K562 treated with DMSO at 1 percent for 48 hours (cell line): ENCODE data around the gene CXCL5. TPM values are rescaled to one million over a fixed set of nuclear protein-coding genes. Genes with fewer than 3 reads are reported as not detected.

Source experiments
- total RNA-seq: library from RNA; unstranded; fragments of 300-600 nt; gene quantifications from 2 replicates; pipeline ENCODE4 v1.2.3, GENCODE V29; 2022; ENCODE audit warnings: low replicate concordance; ENCODE audit errors: extremely low read depth

Gene CXCL5
- total RNA-seq = not detected in 2 replicates

DNA sequence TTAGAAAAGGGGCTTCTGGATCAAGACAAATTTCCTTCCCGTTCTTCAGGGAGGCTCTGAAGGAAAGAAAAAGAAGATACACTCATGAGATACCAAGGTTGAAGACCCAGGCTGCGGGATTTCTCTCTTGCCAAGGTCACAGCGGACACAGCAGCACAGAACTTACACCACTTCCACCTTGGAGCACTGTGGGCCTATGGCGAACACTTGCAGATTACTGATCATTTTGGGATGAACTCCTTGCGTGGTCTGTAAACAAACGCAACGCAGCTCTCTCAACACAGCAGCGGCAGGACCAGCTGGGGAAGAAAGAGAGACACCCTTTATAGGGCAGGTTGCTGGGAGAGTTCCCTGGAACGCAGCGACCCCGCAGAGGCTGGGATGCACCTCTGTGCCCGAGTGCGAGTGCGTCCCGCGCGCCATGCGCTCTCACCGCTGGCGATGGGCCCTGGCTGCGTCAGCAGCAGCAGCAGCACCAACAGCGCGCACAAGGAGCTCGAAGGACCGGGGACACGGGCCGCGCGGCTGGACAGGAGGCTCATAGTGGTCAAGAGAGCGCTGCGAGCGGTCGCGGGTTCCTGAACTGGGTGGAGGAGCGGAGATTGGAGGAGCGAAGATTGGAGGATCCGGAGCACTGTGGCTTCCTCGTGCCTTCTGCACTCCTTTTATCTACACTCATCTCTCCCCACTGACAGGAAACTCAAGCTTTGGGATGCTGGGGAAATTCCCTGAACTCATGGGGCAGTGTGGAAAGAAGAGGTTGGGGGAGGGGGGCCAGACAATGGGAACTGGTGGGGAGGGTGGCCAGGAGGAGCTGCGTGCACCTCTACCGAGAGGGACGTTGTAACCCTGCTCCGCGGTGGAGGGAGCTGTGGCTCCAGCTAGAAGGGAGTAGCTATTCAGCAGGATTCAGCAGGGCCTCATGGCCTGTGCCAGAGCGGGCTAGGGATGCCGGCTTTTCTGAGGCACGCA, at the start of gene CXCL5:
CXCL5 (minus strand) TSS at position 638 of the 972 bp plus-strand sequence; CDS start at position 542, 96 bp downstream.

DNA sequence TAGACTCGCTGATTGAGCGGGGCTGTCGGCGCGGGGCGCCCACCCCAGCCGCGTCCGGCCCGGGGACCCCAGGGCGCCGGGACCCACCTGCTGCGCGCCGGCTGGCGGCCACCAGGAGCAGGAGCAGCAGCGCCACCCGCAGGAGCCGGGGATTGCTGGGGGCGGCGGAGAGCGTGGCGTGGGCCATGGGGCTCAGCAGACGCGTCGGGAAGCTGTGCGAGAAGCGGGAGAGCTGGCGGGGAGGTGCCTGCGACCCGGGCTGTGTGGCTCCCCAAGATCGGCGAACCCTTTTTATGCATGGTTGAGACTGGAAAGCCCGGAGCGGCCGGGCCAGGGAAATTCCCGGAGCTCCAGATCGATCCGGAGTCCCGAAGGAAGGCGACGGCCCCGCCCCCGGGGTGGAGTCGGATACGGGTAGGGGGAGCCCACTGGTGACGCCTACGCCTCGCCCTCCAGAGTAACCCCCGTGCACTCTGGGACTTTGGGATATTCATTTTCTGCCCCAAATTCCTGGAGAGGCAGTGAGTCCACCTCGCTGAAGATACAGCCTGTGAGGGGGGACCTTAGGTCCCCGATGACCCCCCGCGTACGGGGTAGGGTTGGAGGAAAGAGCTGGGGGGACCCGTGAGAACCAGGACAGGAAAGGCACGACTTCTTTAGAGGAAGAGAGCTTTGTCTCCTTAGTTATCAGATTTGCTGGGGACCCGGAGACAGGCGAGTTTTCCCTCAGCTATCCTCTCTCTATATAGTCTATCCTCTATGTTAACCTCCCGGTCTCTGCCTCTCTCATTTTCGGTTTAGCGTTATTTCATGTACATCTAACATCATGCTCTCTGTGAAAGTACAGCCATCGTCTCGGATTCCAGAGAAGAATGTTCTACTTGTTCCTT, 40.2 kb upstream of the CXCL5 start, which contains the start of gene CXCL3:
CXCL3 (minus strand) TSS at position 265 of the 890 bp plus-strand sequence; CDS start at position 187, 78 bp downstream.

DNA sequence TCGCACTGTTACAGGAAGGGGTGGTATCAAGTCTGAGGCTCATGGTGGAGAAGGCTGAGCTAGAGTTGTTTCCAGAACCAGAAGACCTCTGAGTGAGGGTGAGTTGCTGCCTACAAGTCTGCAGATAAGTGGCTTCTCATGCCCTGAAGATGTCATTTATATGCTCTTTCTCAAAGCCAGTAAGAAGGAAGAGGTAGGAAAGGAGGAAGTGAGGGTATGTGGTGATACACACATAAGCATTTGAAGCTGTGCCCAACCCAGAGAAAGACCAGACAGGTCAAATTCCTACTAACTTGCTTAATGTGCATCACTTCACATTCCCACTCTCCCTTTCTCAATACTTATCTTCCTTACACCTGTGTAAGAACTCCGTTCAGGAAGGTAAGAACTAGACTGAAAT, 10.4 kb downstream of the CXCL5 start, which contains the start of gene PPBP:
PPBP (minus strand) TSS at position 130 of the 400 bp plus-strand sequence; CDS start at position 43, 87 bp downstream.

Other genes starting within 250 kb of the CXCL5 start
- not detected in 2 replicates for gene CXCL6, start 162.0 kb downstream of the CXCL5 start, total RNA-seq
- not detected in 2 replicates for gene PF4V1, start 145.4 kb downstream of the CXCL5 start, total RNA-seq
- not detected in 2 replicates for gene CXCL1, start 129.3 kb downstream of the CXCL5 start, total RNA-seq
- gene PF4, start 16.6 kb downstream of the CXCL5 start, total RNA-seq = not detected in 2 replicates
- gene PPBP, start 10.5 kb downstream of the CXCL5 start, total RNA-seq = not detected in 2 replicates
- not detected in 2 replicates for gene CXCL3, start 40.0 kb upstream of the CXCL5 start, total RNA-seq
- gene CXCL2, start 100.5 kb upstream of the CXCL5 start, total RNA-seq = not detected in 2 replicates
- not detected in 2 replicates for gene MTHFD2L, start 159.4 kb upstream of the CXCL5 start, total RNA-seq